BLaER1 treated with 17β-estradiol and CSF1 and Interleukin-3, amounts not matched to agents 10 nM and 100 nM (cell line): ENCODE data around the gene ATF6.

Experiments
- H3K27ac ChIP-seq, 11 experiments: shearing (Covaris generic); formaldehyde crosslinking; 2 replicates each; pipeline ENCODE4 v1.8.1; 2022
- H3K27me3 ChIP-seq, 11 experiments: shearing (Covaris generic); formaldehyde crosslinking; 2 replicates each; pipeline ENCODE4 v1.8.1; 2022
- H3K36me3 ChIP-seq, 11 experiments: shearing (Covaris generic); formaldehyde crosslinking; 2 replicates each; pipeline ENCODE4 v1.8.1; 2022
- H3K4me1 ChIP-seq, 10 experiments: shearing (Covaris generic); formaldehyde crosslinking; 2 replicates each; pipeline ENCODE4 v1.8.1; 2022
- H3K4me2 ChIP-seq, 11 experiments: shearing (Covaris generic); formaldehyde crosslinking; 2 replicates each; pipeline ENCODE4 v1.8.1; 2022
- H3K4me3 ChIP-seq, 10 experiments: shearing (Covaris generic); formaldehyde crosslinking; 2 replicates each; pipeline ENCODE4 v1.8.1; 2022
- H3K9ac ChIP-seq, 11 experiments: shearing (Covaris generic); formaldehyde crosslinking; 2 replicates each; pipeline ENCODE4 v1.8.1; 2022
- H3K9me3 ChIP-seq, 11 experiments: shearing (Covaris generic); formaldehyde crosslinking; replicated peaks in 1 of 11; 2 replicates each; pipeline ENCODE4 v1.8.1; 2022
- H4K20me1 ChIP-seq, 11 experiments: shearing (Covaris generic); formaldehyde crosslinking; 2 replicates each; pipeline ENCODE4 v1.8.1; 2022
- Cebpa-rat ChIP-seq, 11 experiments: shearing (Covaris generic); IDR thresholded peaks; 2 replicates each; pipeline ENCODE4 v1.8.1; 2022

ATF6 gene, protein sequence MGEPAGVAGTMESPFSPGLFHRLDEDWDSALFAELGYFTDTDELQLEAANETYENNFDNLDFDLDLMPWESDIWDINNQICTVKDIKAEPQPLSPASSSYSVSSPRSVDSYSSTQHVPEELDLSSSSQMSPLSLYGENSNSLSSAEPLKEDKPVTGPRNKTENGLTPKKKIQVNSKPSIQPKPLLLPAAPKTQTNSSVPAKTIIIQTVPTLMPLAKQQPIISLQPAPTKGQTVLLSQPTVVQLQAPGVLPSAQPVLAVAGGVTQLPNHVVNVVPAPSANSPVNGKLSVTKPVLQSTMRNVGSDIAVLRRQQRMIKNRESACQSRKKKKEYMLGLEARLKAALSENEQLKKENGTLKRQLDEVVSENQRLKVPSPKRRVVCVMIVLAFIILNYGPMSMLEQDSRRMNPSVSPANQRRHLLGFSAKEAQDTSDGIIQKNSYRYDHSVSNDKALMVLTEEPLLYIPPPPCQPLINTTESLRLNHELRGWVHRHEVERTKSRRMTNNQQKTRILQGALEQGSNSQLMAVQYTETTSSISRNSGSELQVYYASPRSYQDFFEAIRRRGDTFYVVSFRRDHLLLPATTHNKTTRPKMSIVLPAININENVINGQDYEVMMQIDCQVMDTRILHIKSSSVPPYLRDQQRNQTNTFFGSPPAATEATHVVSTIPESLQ

DNA sequence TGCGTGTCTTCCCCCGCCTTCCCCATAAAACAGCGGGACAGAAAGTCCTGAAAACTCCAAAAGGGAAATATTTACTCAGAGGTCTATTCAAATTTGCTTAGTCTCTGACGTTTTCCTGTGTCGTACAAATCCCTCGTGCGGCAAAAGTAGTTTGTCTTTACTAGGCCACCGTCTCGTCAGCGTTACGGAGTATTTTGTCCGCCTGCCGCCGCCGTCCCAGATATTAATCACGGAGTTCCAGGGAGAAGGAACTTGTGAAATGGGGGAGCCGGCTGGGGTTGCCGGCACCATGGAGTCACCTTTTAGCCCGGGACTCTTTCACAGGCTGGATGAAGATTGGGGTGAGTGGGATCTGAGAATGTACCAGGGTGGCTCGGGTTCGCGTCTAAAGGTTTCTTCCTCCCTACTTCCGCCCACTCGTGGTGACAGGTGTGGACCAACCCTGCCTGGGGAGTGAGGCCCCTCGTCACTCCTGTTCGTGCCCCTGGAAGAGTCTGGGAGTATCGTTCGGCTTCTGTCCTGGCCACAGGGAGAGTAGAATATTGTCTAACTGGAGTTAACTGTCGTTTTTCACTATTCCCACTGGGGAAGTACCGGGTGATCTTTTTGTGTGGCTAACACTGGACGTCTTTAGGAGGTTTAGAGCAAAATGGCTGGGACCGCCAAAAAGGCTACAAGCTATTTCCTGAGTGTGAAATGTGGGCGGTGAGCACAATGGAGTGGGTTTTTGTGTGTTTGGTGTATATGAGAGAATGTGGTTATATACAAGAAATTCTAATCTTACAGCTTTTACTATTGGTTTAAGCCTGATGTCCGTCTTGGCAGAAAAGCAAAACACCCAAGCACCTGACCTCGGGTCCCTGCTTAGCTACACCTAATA lies at the start of gene ATF6:
Gene ATF6, plus strand, starts transcription at position 219 of the 880 bp plus-strand sequence. Its CDS starts 41 bp downstream, at position 260.
- H3K36me3 ChIP-seq = peaks cover 0 to 23% (median 11%) of the 10 kb centered on the region in 11 experiments; a peak in 9 of 22 replicates
- H3K4me2 ChIP-seq = peak within 1 kb of the TSS; percentile 81 to 97 (median 90)
- peaks cover 0 to 32% (median 0%) of the 10 kb centered on the region in 11 experiments; a peak in 5 of 22 replicates for H4K20me1 ChIP-seq
- peak within 1 kb of the TSS; percentile 81 to 93 (median 87) for H3K27ac ChIP-seq
- no peaks in the 10 kb centered on the region for H3K27me3 ChIP-seq
- H3K4me1 ChIP-seq = peaks cover 22 to 44% (median 36%) of the 10 kb centered on the region in 10 experiments
- TF ChIP-seq Cebpa-rat (IDR thresholded peaks at IDR 0.05) = no peak
- H3K9me3 ChIP-seq = no peaks in the 10 kb centered on the region
- H3K9ac ChIP-seq = peak within 1 kb of the TSS; percentile 85 to 96 (median 90)
- H3K4me3 ChIP-seq = peak within 1 kb of the TSS; percentile 78 to 98 (median 90)

DNA sequence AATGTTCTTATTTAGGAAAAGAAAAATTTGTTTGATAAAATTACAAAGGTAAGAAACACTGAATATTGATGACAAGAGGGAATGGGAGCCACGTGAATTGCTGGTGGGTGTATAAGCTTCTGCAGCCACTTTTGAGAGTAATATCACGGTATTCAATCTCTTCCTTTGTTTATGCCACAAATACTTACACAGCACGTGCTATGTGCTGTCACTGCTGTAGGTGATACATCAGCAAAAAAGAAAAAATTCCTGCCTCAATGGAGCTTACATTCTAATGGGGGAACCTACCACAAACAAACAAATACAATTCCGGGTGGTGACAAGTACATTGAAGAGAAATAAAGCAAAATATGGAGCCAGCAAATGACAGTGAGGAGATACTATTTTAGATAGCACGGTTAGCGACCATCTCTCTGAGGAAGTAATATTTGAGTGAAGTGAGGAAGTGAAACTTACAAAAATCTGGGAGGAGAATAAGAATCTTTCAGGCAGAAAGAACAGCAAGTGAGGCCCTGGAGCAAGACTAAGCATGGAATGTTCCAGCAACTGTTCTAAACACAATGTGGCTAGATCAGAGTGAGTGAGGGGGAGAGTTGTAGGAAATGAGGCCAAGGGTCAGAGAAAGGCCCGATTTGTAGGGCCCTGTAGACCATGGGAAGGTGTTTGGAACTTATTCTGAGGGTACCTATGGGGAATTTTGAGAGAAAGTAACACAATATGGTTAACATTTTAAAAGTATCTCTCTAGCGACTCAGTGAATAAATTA lies 47.4 kb upstream of the ATF6 start:
- H3K9me3 ChIP-seq = no peaks in the 10 kb centered on the region
- H3K36me3 ChIP-seq = no peaks in the 10 kb centered on the region
- TF ChIP-seq Cebpa-rat (IDR thresholded peaks at IDR 0.05) = no peak
- H3K27me3 ChIP-seq = peaks cover 0 to 99% (median 0%) of the 10 kb centered on the region in 11 experiments; a peak in 8 of 22 replicates
- H3K9ac ChIP-seq = no peak overlapping the region
- H3K27ac ChIP-seq = peak overlapping the region in 5 of 11 experiments; percentile 34 to 54 (median 42); a peak in 6 of 22 replicates
- H3K4me3 ChIP-seq = no peak overlapping the region; a peak in 1 of 20 replicates
- peaks cover 30 to 54% (median 43%) of the 10 kb centered on the region in 10 experiments for H3K4me1 ChIP-seq
- H4K20me1 ChIP-seq = peaks cover 0 to 35% (median 0%) of the 10 kb centered on the region in 11 experiments; a peak in 5 of 22 replicates
- peak overlapping the region; percentile 51 to 79 (median 71) for H3K4me2 ChIP-seq

DNA sequence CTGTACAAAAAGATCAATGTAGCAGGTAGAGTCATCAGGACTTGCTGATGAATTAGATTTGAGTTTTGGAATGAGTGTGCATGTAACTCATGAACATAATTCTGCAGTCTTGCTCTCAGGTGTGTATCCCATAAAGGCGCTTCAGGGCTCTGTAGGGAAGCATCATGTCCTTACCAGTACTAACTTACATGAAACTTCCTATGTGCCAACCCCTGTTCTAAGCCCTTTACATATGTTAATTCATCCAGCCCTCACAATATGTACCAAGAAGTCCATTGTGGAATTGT lies 46.9 kb upstream of the ATF6 start:
- Histone ChIP-seq H3K9ac (no peak overlapping the region), H3K4me1 (peaks cover 30 to 54% (median 43%) of the 10 kb centered on the region in 10 experiments), H3K36me3 (no peaks in the 10 kb centered on the region), H3K4me3 (no peak overlapping the region), H4K20me1 (peaks cover 0 to 37% (median 0%) of the 10 kb centered on the region in 11 experiments; a peak in 5 of 22 replicates), H3K4me2 (peak overlapping the region; percentile 51 to 79 (median 71)), H3K27ac (peak overlapping the region in 2 of 11 experiments; percentile 11 to 54; a peak in 1 of 22 replicates), H3K27me3 (peaks cover 0 to 99% (median 0%) of the 10 kb centered on the region in 11 experiments; a peak in 8 of 22 replicates), H3K9me3 (no peaks in the 10 kb centered on the region)
- no peak for TF ChIP-seq Cebpa-rat (IDR thresholded peaks at IDR 0.05)

DNA sequence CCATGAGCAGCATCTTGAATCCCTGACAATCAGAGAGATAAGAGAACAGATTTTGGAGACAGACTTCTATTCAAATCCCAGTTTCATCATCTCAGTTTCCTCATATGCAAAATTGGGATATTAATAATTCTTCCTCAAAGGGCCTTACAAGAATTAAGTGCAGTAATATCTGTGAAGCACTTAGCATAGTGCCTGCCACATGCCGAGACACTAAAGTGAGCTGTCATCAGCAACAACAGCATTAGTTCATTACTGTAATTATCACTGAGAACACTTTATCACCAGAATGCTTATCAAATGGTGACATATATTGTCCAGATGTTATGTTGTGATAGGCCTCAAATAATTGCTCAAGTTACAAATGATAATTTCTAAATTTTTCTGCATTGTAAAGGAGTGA lies 45.7 kb upstream of the ATF6 start:
- Histone ChIP-seq H3K4me2 (peak overlapping the region in 7 of 11 experiments; percentile 3 to 76 (median 27); a peak in 7 of 22 replicates), H4K20me1 (peaks cover 0 to 41% (median 0%) of the 10 kb centered on the region in 11 experiments; a peak in 5 of 22 replicates), H3K9ac (no peak overlapping the region), H3K36me3 (no peaks in the 10 kb centered on the region), H3K27ac (no peak overlapping the region), H3K4me3 (no peak overlapping the region), H3K27me3 (peaks cover 0 to 99% (median 0%) of the 10 kb centered on the region in 11 experiments; a peak in 8 of 22 replicates), H3K4me1 (peaks cover 40 to 57% (median 47%) of the 10 kb centered on the region in 10 experiments), H3K9me3 (no peaks in the 10 kb centered on the region)
- no peak for TF ChIP-seq Cebpa-rat (IDR thresholded peaks at IDR 0.05)

DNA sequence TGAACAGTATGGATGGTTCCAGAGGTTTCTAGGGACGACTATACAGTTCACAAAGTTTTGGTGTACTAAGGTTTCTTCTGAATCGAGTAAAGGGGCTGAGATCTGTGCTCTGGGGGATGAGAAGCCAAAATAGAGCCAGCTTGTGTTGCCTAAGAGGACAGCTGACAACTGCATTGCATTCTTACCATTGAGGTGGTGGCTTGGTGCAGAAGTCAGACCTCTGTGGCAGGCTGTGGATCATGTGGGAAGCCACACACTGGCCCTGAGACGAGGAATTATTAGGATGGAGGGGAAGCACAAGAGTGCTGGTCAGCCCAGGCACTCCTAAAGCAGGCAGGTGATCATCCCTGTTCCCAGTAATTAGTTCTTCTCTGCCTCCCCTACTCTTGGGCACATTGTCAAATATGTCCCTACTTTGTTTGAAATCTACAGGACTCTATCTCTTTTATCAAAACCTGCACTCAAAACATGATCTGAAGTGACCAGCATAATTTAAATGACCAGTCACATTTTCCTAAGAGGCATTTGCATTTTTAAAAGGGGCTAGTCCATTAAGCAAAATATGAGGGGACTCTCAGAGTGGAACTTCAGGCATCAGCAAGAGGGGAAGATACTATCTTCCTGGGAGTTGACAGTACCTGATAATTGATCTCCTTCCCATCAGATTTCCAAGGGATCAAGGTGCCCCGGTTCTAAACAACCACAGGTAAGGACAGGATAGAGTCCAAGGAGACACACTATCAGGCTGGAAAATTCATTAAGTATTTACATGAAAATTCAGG lies 45.0 kb upstream of the ATF6 start, which contains the start of gene FCRLB:
Gene FCRLB, plus strand, starts transcription at position 589 of the 782 bp plus-strand sequence. CDS start 1,129 bp downstream, outside the sequence.
- Histone ChIP-seq H4K20me1 (peaks cover 0 to 48% (median 0%) of the 10 kb centered on the region in 11 experiments; a peak in 5 of 22 replicates), H3K4me3 (no peak within 1 kb of the TSS), H3K27ac (no peak within 1 kb of the TSS), H3K9ac (no peak within 1 kb of the TSS), H3K4me1 (peaks cover 48 to 64% (median 53%) of the 10 kb centered on the region in 10 experiments), H3K4me2 (peak within 1 kb of the TSS in 10 of 11 experiments; percentile 11 to 80 (median 49); a peak in 18 of 22 replicates), H3K9me3 (no peaks in the 10 kb centered on the region), H3K27me3 (peaks cover 0 to 99% (median 0%) of the 10 kb centered on the region in 11 experiments; a peak in 9 of 22 replicates), H3K36me3 (no peaks in the 10 kb centered on the region)
- no peak for TF ChIP-seq Cebpa-rat (IDR thresholded peaks at IDR 0.05)

DNA sequence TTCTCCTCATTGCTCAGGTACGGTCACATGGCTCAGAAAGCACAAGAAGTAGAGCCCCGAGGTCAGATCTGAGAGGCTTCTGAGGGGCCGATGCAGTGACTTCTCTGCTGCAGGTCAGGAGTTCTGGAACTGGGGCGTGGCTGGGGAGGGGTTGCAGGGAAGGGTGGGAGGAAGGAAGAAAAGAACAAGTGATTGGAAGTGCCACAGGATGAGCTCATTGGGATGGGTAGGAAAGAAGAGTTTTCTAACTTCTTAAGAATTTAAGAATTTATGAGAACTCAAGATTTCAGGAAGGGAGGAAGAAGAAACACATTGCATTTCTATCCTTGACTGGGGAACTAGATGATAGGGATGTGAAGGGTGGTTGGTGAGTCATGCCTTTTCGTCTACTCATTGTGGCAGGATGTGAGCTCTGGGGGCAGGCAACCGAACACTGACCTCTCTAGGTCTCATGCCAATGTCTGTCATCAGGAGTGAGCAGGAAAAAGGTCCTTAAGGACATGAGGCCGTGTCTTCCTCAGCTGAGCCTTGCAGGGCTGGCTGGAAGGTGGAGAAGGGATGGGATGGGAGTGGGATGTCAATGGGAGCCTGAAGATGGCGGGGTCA lies 44.3 kb upstream of the ATF6 start:
- H3K4me2 ChIP-seq = peak overlapping the region in 9 of 11 experiments; percentile 11 to 80 (median 45); a peak in 16 of 22 replicates
- no peaks in the 10 kb centered on the region for H3K36me3 ChIP-seq
- no peak overlapping the region for H3K9ac ChIP-seq
- H4K20me1 ChIP-seq = peaks cover 0 to 54% (median 0%) of the 10 kb centered on the region in 11 experiments; a peak in 5 of 22 replicates
- no peak overlapping the region for H3K27ac ChIP-seq
- no peaks in the 10 kb centered on the region for H3K9me3 ChIP-seq
- no peak for TF ChIP-seq Cebpa-rat (IDR thresholded peaks at IDR 0.05)
- no peak overlapping the region for H3K4me3 ChIP-seq
- peaks cover 48 to 70% (median 60%) of the 10 kb centered on the region in 10 experiments for H3K4me1 ChIP-seq
- H3K27me3 ChIP-seq = peaks cover 0 to 99% (median 0%) of the 10 kb centered on the region in 11 experiments; a peak in 9 of 22 replicates

DNA sequence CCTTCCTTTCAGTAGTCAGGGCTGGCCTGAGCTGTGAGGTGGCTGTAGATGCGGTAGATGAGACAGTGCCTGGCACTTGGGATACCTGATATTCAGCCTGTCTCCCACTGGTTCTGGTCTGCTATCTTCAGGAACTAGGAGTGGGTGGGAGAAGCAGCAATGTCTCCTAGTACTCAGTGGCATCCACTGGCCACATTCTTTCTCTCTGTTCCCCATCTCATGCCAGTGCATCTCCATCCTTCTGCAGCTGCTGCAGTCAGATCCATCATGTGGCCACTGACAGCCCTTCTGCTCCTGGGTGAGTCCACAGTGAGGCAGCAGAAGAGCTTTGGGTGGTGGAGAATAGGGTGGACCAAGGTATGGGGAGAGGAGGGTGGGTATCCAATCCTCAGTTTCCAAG lies 43.7 kb upstream of the ATF6 start:
- Histone ChIP-seq H3K36me3 (no peaks in the 10 kb centered on the region), H3K4me1 (peaks cover 51 to 74% (median 63%) of the 10 kb centered on the region in 10 experiments), H3K4me2 (peak overlapping the region in 9 of 11 experiments; percentile 11 to 80 (median 45); a peak in 14 of 22 replicates), H3K9ac (no peak overlapping the region), H3K9me3 (no peaks in the 10 kb centered on the region), H3K27me3 (peaks cover 0 to 99% (median 0%) of the 10 kb centered on the region in 11 experiments; a peak in 10 of 22 replicates), H4K20me1 (peaks cover 0 to 58% (median 0%) of the 10 kb centered on the region in 11 experiments; a peak in 5 of 22 replicates), H3K4me3 (no peak overlapping the region), H3K27ac (no peak overlapping the region)
- no peak for TF ChIP-seq Cebpa-rat (IDR thresholded peaks at IDR 0.05)
